H9 (cell line): ENCODE data around the gene LAMA5. TPM values are rescaled to one million over a fixed set of nuclear protein-coding genes. Genes with fewer than 3 reads are reported as not detected.
A peak's percentile ranks its signal among the peaks of the same experiment; 100 is the strongest.

Experiments used
- DNase-seq: peaks from one replicate; pipeline ENCODE4 v3.0.0-alpha.2; 2017
- H2AFZ ChIP-seq: one replicate; pipeline ENCODE4 v1.6.1; 2013; ENCODE audit warnings: mild to moderate bottlenecking, low read length, control low read depth, moderate library complexity
- H2AK5ac ChIP-seq: 2 replicates; pipeline ENCODE4 v1.6.1; 2013; ENCODE audit warnings: low read length, control low read depth, mixed read lengths; ENCODE audit not compliant: insufficient read length
- H2BK120ac ChIP-seq: one replicate; pipeline ENCODE4 v1.6.1; 2013; ENCODE audit warnings: low read depth, mild to moderate bottlenecking, low read length, control low read depth, inconsistent platforms; ENCODE audit not compliant: poor library complexity, severe bottlenecking
- H2BK12ac ChIP-seq: 2 replicates; pipeline ENCODE4 v1.6.1; 2013; ENCODE audit warnings: low read length, control low read depth, mixed read lengths, low read depth; ENCODE audit not compliant: insufficient read length
- H2BK15ac ChIP-seq: 2 replicates; pipeline ENCODE4 v1.6.1; 2013; ENCODE audit warnings: low read depth, low read length, control low read depth
- H2BK20ac ChIP-seq: one replicate; pipeline ENCODE4 v1.6.1; 2013; ENCODE audit warnings: low read depth, mild to moderate bottlenecking, low read length, control low read depth, inconsistent platforms; ENCODE audit not compliant: poor library complexity, severe bottlenecking
- H2BK5ac ChIP-seq: 2 replicates; pipeline ENCODE4 v1.6.1; 2013; ENCODE audit warnings: low read length, control low read depth, mixed read lengths; ENCODE audit not compliant: insufficient read length
- H3K14ac ChIP-seq: 2 replicates; pipeline ENCODE4 v1.6.1; 2013; ENCODE audit warnings: low read length, control low read depth; ENCODE audit not compliant: insufficient read depth
- H3K18ac ChIP-seq: 2 replicates; pipeline ENCODE4 v1.6.1; 2013; ENCODE audit warnings: low read depth, mild to moderate bottlenecking, mixed read lengths, low read length, control low read depth; ENCODE audit not compliant: insufficient read length
- H3K23ac ChIP-seq: 2 replicates; pipeline ENCODE4 v1.6.1; 2013; ENCODE audit warnings: low read length, control low read depth, mixed read lengths, low read depth; ENCODE audit not compliant: insufficient read length
- H3K23me2 ChIP-seq: 2 replicates; pipeline ENCODE4 v1.6.1; 2013; ENCODE audit warnings: low read depth, mild to moderate bottlenecking, mixed read lengths, low read length, control low read depth; ENCODE audit not compliant: insufficient read length, poor library complexity, severe bottlenecking
- H3K27ac ChIP-seq: 2 replicates; pipeline ENCODE4 v1.5.1; 2013; ENCODE audit warnings: low read length, control low read depth, mixed read lengths, low read depth; ENCODE audit not compliant: insufficient read length
- H3K27me3 ChIP-seq: 2 replicates; pipeline ENCODE4 v1.6.1; 2013; ENCODE audit warnings: low read length, control low read depth, inconsistent platforms; ENCODE audit not compliant: insufficient read depth
- H3K4ac ChIP-seq: 2 replicates; pipeline ENCODE4 v1.6.1; 2013; ENCODE audit warnings: low read depth, mild to moderate bottlenecking, control low read depth, inconsistent platforms, low read length, moderate library complexity
- H3K4me1 ChIP-seq: 2 replicates; pipeline ENCODE4 v1.6.1; 2013; ENCODE audit warnings: low read length, control low read depth, inconsistent platforms; ENCODE audit not compliant: insufficient read depth
- H3K4me2 ChIP-seq: 2 replicates; pipeline ENCODE4 v1.6.1; 2013; ENCODE audit warnings: low read length, control low read depth, mixed read lengths; ENCODE audit not compliant: insufficient read length, insufficient read depth
- H3K56ac ChIP-seq: 2 replicates; pipeline ENCODE4 v1.6.1; 2013; ENCODE audit warnings: low read depth, mild to moderate bottlenecking, mixed read lengths, low read length, control low read depth; ENCODE audit not compliant: insufficient read length
- H3K79me1 ChIP-seq: 2 replicates; pipeline ENCODE4 v1.6.1; 2013; ENCODE audit warnings: low read depth, mild to moderate bottlenecking, moderate library complexity, low read length, control low read depth, inconsistent platforms; ENCODE audit not compliant: insufficient read depth, poor library complexity, severe bottlenecking
- H3K79me2 ChIP-seq: 2 replicates; pipeline ENCODE4 v1.6.1; 2013; ENCODE audit warnings: low read length, control low read depth, inconsistent platforms; ENCODE audit not compliant: insufficient read depth
- H3K9ac ChIP-seq: 2 replicates; pipeline ENCODE4 v1.6.1; 2013; ENCODE audit warnings: low read length, control low read depth, mixed read lengths; ENCODE audit not compliant: insufficient read length; ENCODE audit errors: extremely low read depth
- H3K9me3 ChIP-seq: one replicate; pipeline ENCODE4 v1.6.1; 2013; ENCODE audit warnings: low read depth, low read length, inconsistent platforms; ENCODE audit not compliant: control insufficient read depth
- H3T11ph ChIP-seq: one replicate; pipeline ENCODE4 v1.6.1; 2013; ENCODE audit warnings: mild to moderate bottlenecking, low read length, control low read depth, inconsistent platforms
- H4K20me1 ChIP-seq: one replicate; pipeline ENCODE4 v1.6.1; 2013; ENCODE audit not compliant: control insufficient read depth, insufficient read length, insufficient read depth
- H4K5ac ChIP-seq: 2 replicates; pipeline ENCODE4 v1.6.1; 2013; ENCODE audit warnings: low read depth, mild to moderate bottlenecking, mixed read lengths, low read length, control low read depth; ENCODE audit not compliant: insufficient read length
- H4K8ac ChIP-seq: replicated peaks from 2 replicates; pipeline ENCODE4 v1.6.1; 2013; ENCODE audit warnings: low read length, control low read depth, mixed read lengths, low read depth; ENCODE audit not compliant: insufficient read length
- H4K91ac ChIP-seq: 2 replicates; pipeline ENCODE4 v1.6.1; 2013; ENCODE audit warnings: low read depth, mild to moderate bottlenecking, moderate library complexity, mixed read lengths, low read length, control low read depth; ENCODE audit not compliant: insufficient read length
- H3K27ac Mint-ChIP-seq, 3 experiments: 2 replicates in 2 of 3; 3 replicates in 1 of 3; pipeline ENCODE4 v1.8.0; 2020 to 2021; ENCODE audit warnings: mixed read lengths in 3 of 3, mild to moderate bottlenecking in 1 of 3, moderate library complexity in 1 of 3
- H3K27me3 Mint-ChIP-seq: 2 replicates; pipeline ENCODE4 v1.8.0; 2021; ENCODE audit warnings: low read depth, mild to moderate bottlenecking, moderate library complexity, mixed read lengths
- H3K36me3 Mint-ChIP-seq, 3 experiments: 2 replicates in 2 of 3; 3 replicates in 1 of 3; pipeline ENCODE4 v1.8.0; 2020 to 2021; ENCODE audit warnings: low read depth in 3 of 3, mixed read lengths in 3 of 3; ENCODE audit not compliant: insufficient read depth in 1 of 3
- H3K4me1 Mint-ChIP-seq, 2 experiments: 2 replicates each; pipeline ENCODE4 v1.8.0; 2020; ENCODE audit warnings: mixed read lengths in 2 of 2
- H3K4me3 Mint-ChIP-seq, 2 experiments: 2 replicates in 1 of 2; 3 replicates in 1 of 2; pipeline ENCODE4 v1.8.0; 2020 to 2021; ENCODE audit warnings: mild to moderate bottlenecking in 2 of 2, mixed read lengths in 2 of 2, moderate library complexity in 1 of 2
- H3K9me3 Mint-ChIP-seq, 2 experiments: 2 replicates in 1 of 2; 3 replicates in 1 of 2; pipeline ENCODE4 v1.8.0; 2020; ENCODE audit warnings: mild to moderate bottlenecking in 2 of 2, mixed read lengths in 2 of 2, moderate library complexity in 1 of 2
- CTCF ChIP-seq: fragments of 200-600 bp; sonication (generic); conservative IDR thresholded peaks from 3 replicates; pipeline ENCODE4 v1.8.0; 2021; ENCODE audit warnings: antibody characterized with exemption, mild to moderate bottlenecking
- WGBS: extraction: QIAGEN DNeasy Blood & Tissue Kit; methylation state at CpG from one replicate; pipeline ENCODE4 v1.1.7; 2013; ENCODE audit warnings: missing lambda C conversion rate, low lambda C conversion rate, mixed read lengths; ENCODE audit not compliant: insufficient read length; ENCODE audit errors: extremely low coverage; 5-methylcytosine and 5-hydroxymethylcytosine counted together
- total RNA-seq: library from RNA; stranded (reverse); gene quantifications from 2 replicates; pipeline ENCODE4 v1.2.1, GENCODE V29; 2021

LAMA5 gene
- total RNA-seq, 1 experiment from 2014 or later = 200 TPM

GRCh38 chr20:62282877-62283503 is 84.1 kb downstream of the LAMA5 start:
- Histone ChIP-seq H3K9ac (no peak overlapping the region), H3K9me3 (no peaks in the 10 kb centered on the region), H3K23me2 (no peaks in the 10 kb centered on the region), H2BK5ac (no peak overlapping the region), H3K27ac (no peak overlapping the region), H2BK12ac (no peak overlapping the region), H3K4ac (no peak overlapping the region), H3K23ac (no peak overlapping the region), H2BK15ac (no peak overlapping the region), H2BK120ac (no peak overlapping the region), H3K79me1 (no peaks in the 10 kb centered on the region), H3K18ac (no peak overlapping the region), H4K91ac (no peak overlapping the region), H3K4me1 (no peaks in the 10 kb centered on the region), H3K14ac (no peak overlapping the region), H4K5ac (no peak overlapping the region), H3K27me3 (no peaks in the 10 kb centered on the region), H4K20me1 (no peaks in the 10 kb centered on the region), H2AFZ (no peak overlapping the region), H3K56ac (no peak overlapping the region), H3T11ph (no peak overlapping the region), H2AK5ac (no peak overlapping the region), H4K8ac (no peak overlapping the region), H3K79me2 (no peaks in the 10 kb centered on the region), H2BK20ac (no peak overlapping the region), H3K4me2 (no peak overlapping the region)
- Mint-ChIP-seq H3K4me3 (no peak overlapping the region), H3K27me3 (no peaks in the 10 kb centered on the region), H3K4me1 (no peaks in the 10 kb centered on the region), H3K27ac (peak overlapping the region in 1 of 3 experiments; percentile 28; a peak in 2 of 7 replicates), H3K36me3 (peaks cover 15 to 68% (median 64%) of the 10 kb centered on the region in 3 experiments; a peak in 6 of 7 replicates), H3K9me3 (no peaks in the 10 kb centered on the region; a peak in 1 of 5 replicates)
- no peak for DNase-seq
- no peak for TF ChIP-seq CTCF
- no CpG with 5 or more reads among the region's 16 CpGs for WGBS
